ENCODE results near the gene SCN9A. TPM values are rescaled to one million over a fixed set of nuclear protein-coding genes. Genes with fewer than 3 reads are reported as not detected.

The SCN9A gene
- total RNA-seq, 1 donor from 2014 or later, result 0.28 TPM

GRCh38 chr2:166167449-166167848 lies 208.3 kb downstream of the SCN9A start:
- no peak for ATAC-seq

GRCh38 chr2:166163775-166164174 lies 212.0 kb downstream of the SCN9A start:
- no peak for ATAC-seq

GRCh38 chr2:166158546-166158945 lies 217.2 kb downstream of the SCN9A start:
- ATAC-seq, result no peak

GRCh38 chr2:166157578-166157977 lies 218.2 kb downstream of the SCN9A start:
- no peak for ATAC-seq

- no peak for ATAC-seq
Measured at GRCh38 chr2:166156985-166157490, 218.7 kb downstream of the SCN9A start.

- no peak for ATAC-seq
Measured at GRCh38 chr2:166155589-166155988, 220.2 kb downstream of the SCN9A start.

GRCh38 chr2:166154685-166155338 lies 220.9 kb downstream of the SCN9A start:
- no peak for ATAC-seq

- no peak for ATAC-seq
Measured at GRCh38 chr2:166152064-166152463, 223.7 kb downstream of the SCN9A start.

- ATAC-seq, result no peak
Measured at GRCh38 chr2:166148500-166149400, 227.0 kb downstream of the SCN9A start.

- ATAC-seq, result no peak
Measured at GRCh38 chr2:166147883-166148282, 227.9 kb downstream of the SCN9A start.

Other genes with a start within 250 kb of the SCN9A start
- not detected for gene SCN1A, start 247.9 kb downstream of the SCN9A start, total RNA-seq
- 0.48 TPM for gene SCN7A, start 118.3 kb upstream of the SCN9A start, total RNA-seq